Loucy (cell line): ENCODE measurements around the gene KLHDC8B.

Experiments used
- H2AFZ ChIP-seq: fragments of 200-600 bp; sonication (generic); 2 replicates; pipeline ENCODE4 v1.6.0; 2016; ENCODE audit warnings: antibody characterized with exemption, mild to moderate bottlenecking, low read length, moderate library complexity
- H3F3A ChIP-seq: fragments of 200-600 bp; 2 replicates; pipeline ENCODE4 v1.6.0; 2016; ENCODE audit warnings: antibody characterized with exemption, low read depth, mild to moderate bottlenecking
- H3K27me3 ChIP-seq: fragments of 200-600 bp; sonication (generic); 2 replicates; pipeline ENCODE4 v1.6.1; 2014; ENCODE audit warnings: low read length, mild to moderate bottlenecking; ENCODE audit not compliant: insufficient read depth, poor library complexity, severe bottlenecking
- H3K36me3 ChIP-seq: fragments of 200-600 bp; sonication (generic); 2 replicates; pipeline ENCODE4 v1.6.1; 2016; ENCODE audit warnings: low read length; ENCODE audit not compliant: insufficient read depth
- H3K4me1 ChIP-seq: fragments of 200-600 bp; sonication (generic); 2 replicates; pipeline ENCODE4 v1.5.1; 2014; ENCODE audit warnings: low read length, mild to moderate bottlenecking; ENCODE audit not compliant: insufficient read depth, poor library complexity, severe bottlenecking
- H3K4me2 ChIP-seq: fragments of 200-600 bp; sonication (generic); 2 replicates; pipeline ENCODE4 v1.6.0; 2014; ENCODE audit warnings: antibody characterized with exemption, low read length, low read depth, mild to moderate bottlenecking; ENCODE audit not compliant: poor library complexity, severe bottlenecking
- H3K4me3 ChIP-seq: fragments of 200-600 bp; sonication (generic); 2 replicates; pipeline ENCODE4 v1.5.1; 2014; ENCODE audit warnings: low read length, mild to moderate bottlenecking, mixed read lengths; ENCODE audit not compliant: poor library complexity, severe bottlenecking
- H3K79me2 ChIP-seq: fragments of 200-600 bp; sonication (generic); 2 replicates; pipeline ENCODE4 v1.6.1; 2014; ENCODE audit warnings: low read length; ENCODE audit not compliant: insufficient read depth
- H3K9ac ChIP-seq: fragments of 200-600 bp; sonication (generic); 2 replicates; pipeline ENCODE4 v1.6.0; 2014; ENCODE audit warnings: mild to moderate bottlenecking, low read depth, low read length, moderate library complexity; ENCODE audit not compliant: poor library complexity, severe bottlenecking
- H3K9me2 ChIP-seq: fragments of 200-600 bp; sonication (generic); replicated peaks from 2 replicates; pipeline ENCODE4 v1.6.1; 2016; ENCODE audit warnings: low read depth, low read length, mixed read lengths
- H3K9me3 ChIP-seq: fragments of 200-600 bp; sonication (generic); 2 replicates; pipeline ENCODE4 v1.6.1; 2014; ENCODE audit warnings: mild to moderate bottlenecking, antibody characterized with exemption, low read length, low read depth; ENCODE audit not compliant: insufficient read depth
- H4K20me1 ChIP-seq: fragments of 200-600 bp; sonication (generic); 2 replicates; pipeline ENCODE4 v1.6.0; 2014; ENCODE audit warnings: antibody characterized with exemption, low read length, mild to moderate bottlenecking; ENCODE audit not compliant: insufficient read depth, poor library complexity, severe bottlenecking
- CTCF ChIP-seq: fragments of 200-600 bp; sonication (generic); conservative IDR thresholded peaks from 2 replicates; pipeline ENCODE4 v1.5.1; 2014; ENCODE audit warnings: mild to moderate bottlenecking, antibody characterized with exemption, low read length
- EZH2phosphoT487 ChIP-seq: fragments of 200-600 bp; IDR thresholded peaks from 2 replicates; pipeline ENCODE4 v1.6.1; 2018; ENCODE audit warnings: antibody characterized with exemption, mild to moderate bottlenecking, moderate library complexity, borderline replicate concordance

The KLHDC8B gene

GRCh38 chr3:49124991-49125670, 46.3 kb upstream of the KLHDC8B start:
- no peaks in the 10 kb centered on the region for H3K9me2 ChIP-seq
- H3K79me2 ChIP-seq = peaks cover 2% of the 10 kb centered on the region
- no peaks in the 10 kb centered on the region for H3K36me3 ChIP-seq
- no peak overlapping the region for H3K4me3 ChIP-seq
- no peaks in the 10 kb centered on the region for H3K27me3 ChIP-seq
- no peaks in the 10 kb centered on the region for H3K9me3 ChIP-seq
- peaks cover 7% of the 10 kb centered on the region for H3F3A ChIP-seq
- peak; percentile 61 for TF ChIP-seq CTCF
- TF ChIP-seq EZH2phosphoT487 = no peak
- H3K9ac ChIP-seq = no peak overlapping the region
- H3K4me2 ChIP-seq = no peak overlapping the region
- no peaks in the 10 kb centered on the region for H4K20me1 ChIP-seq
- H3K4me1 ChIP-seq = peaks cover 5% of the 10 kb centered on the region
- H2AFZ ChIP-seq = no peak overlapping the region

GRCh38 chr3:49131040-49131439, 40.4 kb upstream of the KLHDC8B start:
- Histone ChIP-seq H3K9me2 (no peaks in the 10 kb centered on the region), H3K36me3 (no peaks in the 10 kb centered on the region), H4K20me1 (no peaks in the 10 kb centered on the region), H3K9me3 (no peaks in the 10 kb centered on the region), H3K79me2 (no peaks in the 10 kb centered on the region), H3F3A (no peaks in the 10 kb centered on the region), H2AFZ (no peak overlapping the region), H3K4me1 (no peaks in the 10 kb centered on the region), H3K27me3 (no peaks in the 10 kb centered on the region), H3K9ac (no peak overlapping the region), H3K4me2 (no peak overlapping the region), H3K4me3 (no peak overlapping the region)
- TF ChIP-seq EZH2phosphoT487 (no peak), CTCF (no peak)

- Histone ChIP-seq H3K36me3 (no peaks in the 10 kb centered on the region), H3K9ac (no peak overlapping the region), H3K4me1 (no peaks in the 10 kb centered on the region), H4K20me1 (no peaks in the 10 kb centered on the region), H3K9me2 (no peaks in the 10 kb centered on the region), H3F3A (no peaks in the 10 kb centered on the region), H3K9me3 (no peaks in the 10 kb centered on the region), H2AFZ (no peak overlapping the region), H3K79me2 (no peaks in the 10 kb centered on the region), H3K27me3 (no peaks in the 10 kb centered on the region), H3K4me3 (no peak overlapping the region), H3K4me2 (no peak overlapping the region)
- TF ChIP-seq CTCF = no peak
- no peak for TF ChIP-seq EZH2phosphoT487
Measured at GRCh38 chr3:49131576-49131975, 39.8 kb upstream of the KLHDC8B start.
